Astrocyte of the spinal cord (primary cell): ENCODE measurements around the gene PDE6B.

Experiments used
- DNase-seq: peaks from one replicate; pipeline ENCODE4 v3.0.0; 2011; ENCODE audit warnings: low read depth, low spot score
- H3K4me3 ChIP-seq: 2 replicates; pipeline ENCODE4 v1.5.1; 2011; ENCODE audit warnings: low read depth, mild to moderate bottlenecking, low read length, moderate library complexity
- CTCF ChIP-seq: IDR thresholded peaks from 2 replicates; pipeline ENCODE4 v1.5.1; 2012; ENCODE audit warnings: low read depth, mild to moderate bottlenecking, low read length, inconsistent platforms
- in situ Hi-C: cut with HindIII; loops from 2 replicates; pipeline ENCODE4 v1.10.0; 2017; ENCODE audit warnings: low sequenced_read_pairs

Gene PDE6B

GRCh38 chr4:649751-650310, 24.5 kb downstream of the PDE6B start:
- no peak for TF ChIP-seq CTCF
- H3K4me3 ChIP-seq, result no peak overlapping the region
- in situ Hi-C loops, result no loop called here
- DNase-seq, result no peak

GRCh38 chr4:650461-650860, 25.1 kb downstream of the PDE6B start:
- in situ Hi-C loops, result no loop called here
- H3K4me3 ChIP-seq, result no peak overlapping the region
- no peak for DNase-seq
- TF ChIP-seq CTCF, result no peak

- in situ Hi-C loops, result no loop called here
- H3K4me3 ChIP-seq, result no peak overlapping the region
- DNase-seq, result no peak
- TF ChIP-seq CTCF, result no peak
Measured at GRCh38 chr4:650951-651883, 25.8 kb downstream of the PDE6B start.

- no peak for DNase-seq
- no peak overlapping the region for H3K4me3 ChIP-seq
- TF ChIP-seq CTCF, result no peak
- in situ Hi-C loops, result no loop called here
Measured at GRCh38 chr4:651884-652642, 26.7 kb downstream of the PDE6B start.

GRCh38 chr4:653080-653821, 27.9 kb downstream of the PDE6B start:
- TF ChIP-seq CTCF, result no peak
- in situ Hi-C loops, result no loop called here
- DNase-seq, result no peak
- no peak overlapping the region for H3K4me3 ChIP-seq
